OCI-LY3 (cell line): Measurements from ENCODE around the gene WNT7B.

ENCODE experiments used
- H2AFZ ChIP-seq: fragments of 200-600, 300-600 bp; shearing (Covaris generic); 2 replicates; pipeline ENCODE4 v1.6.0; 2014; ENCODE audit warnings: antibody characterized with exemption, low read depth, low read length
- H3K27ac ChIP-seq: fragments of 200-600, 300-600 bp; sonication (generic); 2 replicates; pipeline ENCODE4 v1.5.1; 2014; ENCODE audit warnings: mild to moderate bottlenecking, low read length, moderate library complexity, mixed read lengths
- H3K27me3 ChIP-seq: fragments of 200-600, 300-600 bp; sonication (generic); 2 replicates; pipeline ENCODE4 v1.6.1; 2014; ENCODE audit warnings: low read depth, low read length, mixed read lengths
- H3K36me3 ChIP-seq: fragments of 200-600, 300-600 bp; sonication (generic); replicated peaks from 2 replicates; pipeline ENCODE3; 2014; ENCODE audit warnings: low read depth, low read length, mixed read lengths
- H3K4me1 ChIP-seq: fragments of 300-600, 200-600 bp; sonication (generic); 2 replicates; pipeline ENCODE4 v1.6.1; 2014; ENCODE audit warnings: low read length, mixed read lengths
- H3K4me2 ChIP-seq: fragments of 200-600, 300-600 bp; sonication (generic); 2 replicates; pipeline ENCODE4 v1.6.1; 2014; ENCODE audit warnings: low read length, mixed read lengths
- H3K4me3 ChIP-seq: fragments of 300-600, 200-600 bp; sonication (generic); 2 replicates; pipeline ENCODE4 v1.5.1; 2014; ENCODE audit warnings: antibody characterized with exemption, mild to moderate bottlenecking, low read length, moderate library complexity
- H3K79me2 ChIP-seq: fragments of 300-600, 200-600 bp; shearing (Covaris generic); 2 replicates; pipeline ENCODE4 v1.6.1; 2014; ENCODE audit warnings: mild to moderate bottlenecking, low read length, mixed read lengths
- H3K9ac ChIP-seq: fragments of 300-600, 200-600 bp; shearing (Covaris generic); 2 replicates; pipeline ENCODE4 v1.6.0; 2014; ENCODE audit warnings: mild to moderate bottlenecking, low read length, moderate library complexity
- H3K9me3 ChIP-seq: fragments of 200-600, 300-600 bp; shearing (Covaris generic); 2 replicates; pipeline ENCODE4 v1.6.1; 2014; ENCODE audit warnings: low read length, mixed read lengths; ENCODE audit not compliant: insufficient read depth
- H4K20me1 ChIP-seq: fragments of 200-600, 300-600 bp; sonication (generic); 2 replicates; pipeline ENCODE4 v1.6.1; 2016; ENCODE audit warnings: low read length, mixed read lengths; ENCODE audit not compliant: insufficient read depth
- CTCF ChIP-seq: fragments of 200-600, 300-600 bp; sonication (generic); IDR thresholded peaks from 2 replicates; pipeline ENCODE4 v1.5.1; 2014; ENCODE audit warnings: antibody characterized with exemption, low read length, low read depth
- EZH2phosphoT487 ChIP-seq: fragments of 200-600 bp; shearing (Covaris generic); IDR thresholded peaks from 2 replicates; pipeline ENCODE4 v1.6.1; 2018; ENCODE audit warnings: antibody characterized with exemption, mixed run types, low read depth

The WNT7B gene

DNA sequence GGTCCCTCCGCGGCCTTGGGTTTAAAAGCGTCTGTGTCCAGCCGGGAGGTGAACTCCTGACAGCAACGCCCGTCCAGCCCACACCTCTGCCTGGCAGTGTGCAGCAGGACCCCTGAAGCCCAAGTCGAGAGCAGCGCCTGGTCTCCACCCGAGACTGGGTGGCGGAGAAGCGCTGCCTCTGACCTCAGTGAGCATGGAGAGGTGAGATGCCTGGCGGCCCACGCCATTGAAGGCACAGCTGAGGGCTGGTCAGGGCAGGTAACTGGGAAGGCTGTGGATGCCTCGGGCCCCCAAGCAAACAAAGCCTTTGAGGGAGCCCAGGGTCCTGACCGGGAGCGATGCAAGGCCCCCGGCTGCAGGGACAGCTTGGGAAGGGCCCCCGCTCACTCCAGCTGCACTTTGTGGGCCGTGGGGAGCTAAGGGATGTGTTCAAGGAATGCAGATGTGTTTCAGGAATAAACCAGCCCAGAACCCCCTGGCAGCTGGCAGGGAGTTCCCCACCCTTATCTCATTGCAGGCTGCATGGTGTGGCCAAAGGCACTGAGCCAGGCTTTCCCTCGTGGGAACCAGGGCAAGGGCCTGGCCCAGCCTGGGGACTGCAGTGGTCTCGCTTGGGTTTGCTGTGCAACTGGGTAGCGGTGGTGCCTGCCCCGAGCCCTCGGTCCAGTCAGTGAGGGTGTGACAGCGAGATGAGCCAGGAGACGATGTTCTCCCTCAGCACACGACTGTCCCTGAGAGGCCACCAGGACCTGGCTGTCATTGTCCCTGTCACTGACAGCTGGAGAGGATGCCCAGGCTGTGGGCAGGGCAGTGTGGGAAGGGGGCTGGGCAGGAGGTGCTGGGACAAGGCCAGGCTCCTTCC is 92.5 kb downstream of the WNT7B start:
- no peaks in the 10 kb centered on the region for H4K20me1 ChIP-seq
- H3K27ac ChIP-seq = no peak overlapping the region
- H3K36me3 ChIP-seq = no peaks in the 10 kb centered on the region
- no peaks in the 10 kb centered on the region for H3K4me1 ChIP-seq
- H2AFZ ChIP-seq = no peak overlapping the region
- no peak overlapping the region for H3K4me3 ChIP-seq
- no peak overlapping the region for H3K9ac ChIP-seq
- H3K79me2 ChIP-seq = no peaks in the 10 kb centered on the region
- TF ChIP-seq EZH2phosphoT487 = no peak
- TF ChIP-seq CTCF = no peak
- no peak overlapping the region for H3K4me2 ChIP-seq
- no peaks in the 10 kb centered on the region for H3K9me3 ChIP-seq
- no peaks in the 10 kb centered on the region for H3K27me3 ChIP-seq

DNA sequence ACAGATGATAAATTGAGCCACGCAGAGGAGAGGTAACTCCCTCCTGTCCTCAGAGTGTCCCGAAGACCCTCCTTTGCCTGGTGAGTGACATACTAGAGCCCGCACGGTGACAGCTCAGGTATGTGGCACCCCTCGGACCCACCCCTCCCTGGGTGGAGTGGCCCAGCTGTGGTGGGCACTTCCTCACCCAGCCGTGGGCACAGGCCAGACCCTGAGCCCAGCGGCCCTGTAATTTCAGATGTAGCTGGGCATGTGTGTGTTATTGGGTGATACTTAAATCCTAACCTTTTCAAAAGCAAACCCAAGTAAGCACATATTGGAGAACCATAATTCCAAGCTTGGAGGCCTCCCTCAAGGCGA is 93.2 kb downstream of the WNT7B start:
- no peaks in the 10 kb centered on the region for H3K9me3 ChIP-seq
- H2AFZ ChIP-seq = no peak overlapping the region
- no peaks in the 10 kb centered on the region for H4K20me1 ChIP-seq
- no peaks in the 10 kb centered on the region for H3K4me1 ChIP-seq
- H3K79me2 ChIP-seq = no peaks in the 10 kb centered on the region
- H3K27me3 ChIP-seq = no peaks in the 10 kb centered on the region
- H3K4me3 ChIP-seq = no peak overlapping the region
- no peak overlapping the region for H3K27ac ChIP-seq
- TF ChIP-seq CTCF (no peak), EZH2phosphoT487 (no peak)
- H3K36me3 ChIP-seq = no peaks in the 10 kb centered on the region
- no peak overlapping the region for H3K9ac ChIP-seq
- H3K4me2 ChIP-seq = no peak overlapping the region

DNA sequence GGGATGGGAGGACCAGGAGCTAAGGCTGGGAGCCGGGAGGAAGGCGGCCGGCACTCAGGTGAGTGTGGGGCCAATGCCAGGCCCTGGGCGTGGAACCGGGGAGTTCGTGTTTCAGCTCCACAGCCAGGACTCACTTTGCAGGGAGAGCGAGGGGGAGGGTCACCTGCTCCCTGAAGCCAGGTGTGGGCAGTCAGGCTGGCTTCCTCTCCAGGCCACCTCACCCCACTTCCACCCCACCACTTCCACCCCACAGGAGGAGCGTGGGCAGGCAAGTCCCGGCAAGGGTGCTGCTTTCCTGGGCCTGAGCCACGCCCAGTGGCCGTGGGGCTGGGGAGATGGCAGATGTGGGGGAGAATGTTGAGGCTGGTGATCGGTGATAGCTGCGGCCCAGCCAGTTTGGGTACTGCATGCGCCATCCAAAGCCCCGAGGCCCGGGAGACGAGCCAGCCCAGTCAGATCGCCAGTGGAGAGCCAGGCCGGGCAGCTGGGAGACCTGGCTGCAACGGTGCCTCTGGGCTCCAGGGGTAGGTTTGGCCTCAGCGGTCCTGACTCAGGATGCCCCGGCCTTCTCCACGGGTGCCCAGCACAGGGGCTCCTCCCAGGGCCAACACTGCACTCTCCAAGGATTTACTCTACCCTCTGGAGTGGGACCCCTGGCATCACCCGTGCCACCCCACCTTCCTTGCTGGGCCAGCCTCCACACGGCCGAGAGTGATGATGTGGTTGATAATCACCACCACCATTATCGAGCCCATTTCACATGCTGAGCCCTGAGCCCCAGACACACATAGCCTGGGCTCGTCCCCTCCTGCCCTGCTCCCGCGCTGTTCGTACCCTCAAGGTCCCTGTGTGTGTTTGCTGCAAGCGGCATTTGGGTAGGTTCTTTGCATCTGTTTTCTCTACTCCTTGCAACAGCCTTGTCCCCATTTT is 93.8 kb downstream of the WNT7B start:
- Histone ChIP-seq H3K4me2 (no peak overlapping the region), H3K27ac (no peak overlapping the region), H2AFZ (no peak overlapping the region), H3K9ac (no peak overlapping the region), H3K4me1 (no peaks in the 10 kb centered on the region), H3K27me3 (no peaks in the 10 kb centered on the region), H3K79me2 (no peaks in the 10 kb centered on the region), H4K20me1 (no peaks in the 10 kb centered on the region), H3K36me3 (no peaks in the 10 kb centered on the region), H3K4me3 (no peak overlapping the region), H3K9me3 (no peaks in the 10 kb centered on the region)
- TF ChIP-seq EZH2phosphoT487 (no peak), CTCF (no peak)

DNA sequence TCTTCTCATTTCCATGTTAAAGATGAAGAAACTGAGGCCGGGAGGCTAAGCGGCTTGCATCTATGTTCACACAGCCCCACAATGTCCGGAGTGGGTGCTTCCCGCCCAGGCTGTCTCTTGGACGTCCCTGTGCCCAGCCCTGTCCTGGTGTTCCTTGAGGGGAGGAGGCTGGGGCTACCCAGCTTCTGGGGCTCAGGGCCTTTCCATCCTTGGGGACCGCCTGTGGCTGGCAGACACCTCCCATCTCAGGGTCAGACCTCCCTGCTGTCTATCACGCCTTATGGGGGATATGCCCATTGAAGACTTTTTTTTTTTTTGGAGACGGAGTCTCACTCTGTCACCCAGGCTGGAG is 95.5 kb downstream of the WNT7B start:
- Histone ChIP-seq H3K79me2 (no peaks in the 10 kb centered on the region), H3K4me3 (no peak overlapping the region), H3K9me3 (no peaks in the 10 kb centered on the region), H3K27me3 (no peaks in the 10 kb centered on the region), H3K4me2 (no peak overlapping the region), H3K4me1 (no peaks in the 10 kb centered on the region), H2AFZ (no peak overlapping the region), H3K36me3 (no peaks in the 10 kb centered on the region), H3K27ac (no peak overlapping the region), H3K9ac (no peak overlapping the region), H4K20me1 (no peaks in the 10 kb centered on the region)
- TF ChIP-seq EZH2phosphoT487 = no peak
- TF ChIP-seq CTCF = no peak
